Hepatic stellate cell (primary cell): Measurements from ENCODE around the gene IER3IP1.
"Not testable (repeated sequence)": the region's sequence is repeated elsewhere in the genome, so short reads cannot be mapped to it uniquely, and the experiment has no call there.

Experiments used
- DNase-seq: peaks from one replicate; pipeline ENCODE4 v3.0.0; 2011; ENCODE audit warnings: low spot score

The IER3IP1 gene

GRCh38 chr18:47175898-47176575, at the start of gene IER3IP1:
Gene IER3IP1 (minus strand): TSS chr18:47176364. CDS start chr18:47176277, 87 bp downstream.
- peak; percentile 83 for DNase-seq

DNA sequence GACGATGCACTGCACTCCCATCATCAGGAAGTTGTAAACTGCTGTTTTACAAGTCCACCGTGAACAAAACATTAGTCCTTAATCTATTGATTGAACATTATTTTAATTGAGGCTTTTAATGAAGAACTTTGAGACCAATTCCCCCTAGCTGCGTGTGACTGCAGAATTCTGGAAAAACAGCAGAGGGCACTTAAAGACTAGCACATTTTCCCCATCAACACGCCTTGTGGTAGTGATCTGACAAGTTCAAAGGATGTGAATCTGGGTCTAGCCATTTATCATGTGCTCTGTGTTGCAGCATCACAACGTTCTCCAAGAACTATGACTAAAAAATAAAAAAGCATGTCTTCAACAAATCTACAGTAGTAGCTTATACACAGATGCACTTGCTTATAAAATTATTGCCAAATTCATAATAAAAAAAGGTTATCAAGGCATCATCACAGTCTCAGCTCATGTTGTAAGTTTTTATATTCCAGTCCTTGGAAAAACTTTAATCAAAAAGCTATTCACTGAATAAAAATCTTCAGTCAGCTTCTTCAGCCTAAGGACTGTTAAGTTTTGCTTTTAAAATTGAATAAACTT, 39.5 kb upstream of the IER3IP1 start:
- DNase-seq, result peak; percentile 28

GRCh38 chr18:47209171-47209570, 33.0 kb upstream of the IER3IP1 start:
- no peak for DNase-seq

- no peak for DNase-seq
Observed at GRCh38 chr18:47206945-47207637, 30.9 kb upstream of the IER3IP1 start.

DNA sequence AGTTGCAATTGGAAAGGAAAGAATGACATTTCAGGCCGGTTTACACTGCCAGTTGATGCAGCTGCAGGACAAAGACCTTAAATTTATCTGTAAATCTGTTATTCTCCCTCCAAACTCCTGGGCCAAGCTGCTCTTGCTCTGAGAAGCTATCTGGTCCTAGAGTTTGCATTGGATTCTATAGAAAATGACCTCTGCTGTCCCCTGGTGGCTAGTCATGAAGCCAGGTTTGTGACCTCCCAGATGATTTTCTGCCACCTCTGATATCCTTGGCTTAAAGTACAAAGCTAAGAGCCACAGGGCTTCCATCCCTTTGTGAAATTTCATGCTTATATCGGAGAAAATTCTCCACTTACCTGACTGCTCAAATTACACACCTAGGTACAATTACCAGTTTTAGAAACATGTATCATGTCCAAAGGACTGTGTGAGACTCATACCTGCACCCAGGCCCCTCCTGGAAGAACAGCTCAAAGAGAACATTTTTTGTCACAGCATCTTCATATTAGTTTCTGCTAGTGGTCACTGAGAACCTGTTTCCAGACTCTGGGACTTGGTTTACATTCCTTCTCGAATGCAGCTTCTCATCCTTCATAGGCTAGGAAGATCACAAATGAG, 28.9 kb upstream of the IER3IP1 start:
- DNase-seq, result peak; percentile 22

DNA sequence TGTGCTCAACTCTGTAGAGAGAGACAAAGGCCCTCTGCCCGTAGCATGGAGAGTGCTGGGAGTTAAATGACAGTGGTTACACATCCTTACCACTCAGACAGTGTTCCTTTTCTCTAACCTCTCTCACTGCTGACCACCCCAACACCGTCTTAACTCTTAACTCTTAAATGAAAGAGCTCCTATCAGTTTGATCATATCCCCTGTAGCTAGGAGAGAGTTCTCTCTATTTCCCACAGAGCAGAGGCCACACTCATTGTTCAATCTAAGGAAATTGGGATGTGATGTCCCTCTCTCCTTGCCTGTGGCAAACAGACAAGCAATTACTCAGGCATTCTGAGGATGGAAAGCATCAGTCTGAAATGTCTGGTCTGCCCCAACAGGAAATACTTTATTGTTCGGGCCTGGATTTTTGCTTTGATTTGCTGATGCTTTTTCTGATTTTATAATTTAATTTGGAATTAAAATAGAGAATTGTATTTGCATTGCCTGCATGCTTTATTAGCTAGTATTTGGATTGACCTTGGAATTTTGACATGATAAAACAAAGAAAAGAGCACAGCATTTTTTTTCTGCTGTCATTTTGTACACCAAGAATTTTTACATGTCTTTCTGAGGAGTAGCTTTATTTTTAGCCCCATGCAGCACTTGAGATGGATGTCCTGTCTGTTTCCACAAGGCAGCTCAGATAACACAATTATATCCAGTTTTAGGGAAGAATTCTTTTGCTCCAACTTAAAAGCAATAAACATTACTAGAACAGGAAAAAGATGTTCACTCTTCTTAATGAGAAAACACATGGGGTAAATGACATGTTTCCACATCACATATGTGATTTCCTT, 27.7 kb upstream of the IER3IP1 start:
- DNase-seq, result no peak

DNA sequence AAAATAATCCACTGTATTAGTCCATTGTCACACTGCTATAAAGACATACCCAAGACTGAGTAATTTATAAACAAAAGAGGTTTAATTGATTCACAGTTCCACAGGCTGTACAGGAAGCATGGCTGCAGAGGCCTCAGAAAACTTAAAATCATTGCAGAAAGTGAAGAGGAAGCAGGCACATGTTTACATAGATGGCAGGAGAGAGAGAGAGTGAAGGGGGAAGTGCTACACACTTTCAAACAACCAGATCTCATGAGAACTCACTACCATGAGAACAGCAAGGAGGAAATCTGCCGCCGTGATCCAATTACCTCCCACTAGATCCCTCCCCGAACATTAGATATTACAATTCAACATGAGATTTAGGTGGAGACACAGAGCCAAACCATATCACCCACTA, 19.8 kb upstream of the IER3IP1 start:
- DNase-seq, result not testable (repeated sequence)

GRCh38 chr18:47191961-47192360, 15.8 kb upstream of the IER3IP1 start:
- no peak for DNase-seq

DNA sequence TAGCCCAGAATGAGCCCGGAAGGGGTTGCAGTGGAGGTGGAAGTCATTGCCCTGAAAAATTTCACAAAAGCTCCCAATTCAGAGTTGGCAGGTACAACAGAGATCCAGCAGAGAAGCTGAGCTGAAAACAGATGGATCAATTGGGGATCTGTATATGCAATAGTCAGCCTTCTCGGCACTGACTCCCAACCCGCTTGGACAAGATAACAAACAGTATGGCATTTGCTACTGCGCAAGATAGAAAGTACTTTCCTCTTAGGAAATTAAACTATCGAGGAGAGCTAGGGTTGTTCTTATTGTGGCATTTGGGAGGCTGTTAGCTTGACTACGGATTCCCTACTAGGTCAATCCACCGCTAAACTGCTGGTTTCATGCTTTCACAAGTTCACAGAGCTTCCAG, 11.6 kb upstream of the IER3IP1 start:
- no peak for DNase-seq

GRCh38 chr18:47184419-47185050, 8.4 kb upstream of the IER3IP1 start:
- no peak for DNase-seq

DNA sequence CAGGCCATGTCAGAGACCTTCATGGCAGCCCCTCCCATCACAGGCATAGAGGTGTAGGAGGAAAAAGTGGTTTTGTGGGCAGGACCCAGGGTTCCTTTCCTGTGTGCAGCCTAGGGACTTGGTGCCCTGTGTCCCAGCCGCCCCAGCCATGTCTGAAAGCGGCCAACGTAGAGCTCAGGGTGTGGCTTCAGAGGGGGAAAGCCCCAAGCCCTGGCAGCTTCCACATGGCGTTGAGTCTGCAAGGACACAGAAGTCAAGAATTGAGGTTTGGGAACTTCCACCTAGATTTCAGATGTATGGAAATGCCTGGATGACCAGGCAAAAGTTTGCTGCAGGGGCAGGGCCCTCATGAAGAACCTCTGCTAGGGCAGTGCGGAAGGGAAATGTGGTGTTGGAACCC, 6.0 kb upstream of the IER3IP1 start:
- DNase-seq, result not testable (repeated sequence)

- DNase-seq, result no peak
Observed at GRCh38 chr18:47180765-47181164, 4.6 kb upstream of the IER3IP1 start.

DNA sequence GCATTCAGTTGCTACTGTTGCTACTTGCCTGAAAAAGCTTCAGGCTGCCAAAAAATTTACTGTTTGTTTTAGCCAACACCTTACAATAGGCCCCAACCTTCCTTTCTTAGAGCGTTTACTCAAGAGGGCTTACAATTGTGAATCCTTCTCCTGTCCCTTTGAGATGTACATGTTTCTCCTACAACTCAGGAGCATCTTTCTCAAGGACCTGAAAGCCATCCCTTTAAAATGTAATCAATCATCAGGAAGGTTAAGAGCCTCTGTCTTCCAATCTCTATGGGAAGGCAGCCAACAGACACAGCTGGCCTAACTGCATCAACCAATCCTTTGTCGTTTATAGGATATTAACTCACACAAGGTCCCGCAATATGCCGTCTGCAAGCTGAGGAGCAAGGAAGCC, 3.4 kb upstream of the IER3IP1 start:
- DNase-seq, result no peak

- no peak for DNase-seq
Observed at GRCh38 chr18:47175283-47175897, 774 bp downstream of the IER3IP1 start.

DNA sequence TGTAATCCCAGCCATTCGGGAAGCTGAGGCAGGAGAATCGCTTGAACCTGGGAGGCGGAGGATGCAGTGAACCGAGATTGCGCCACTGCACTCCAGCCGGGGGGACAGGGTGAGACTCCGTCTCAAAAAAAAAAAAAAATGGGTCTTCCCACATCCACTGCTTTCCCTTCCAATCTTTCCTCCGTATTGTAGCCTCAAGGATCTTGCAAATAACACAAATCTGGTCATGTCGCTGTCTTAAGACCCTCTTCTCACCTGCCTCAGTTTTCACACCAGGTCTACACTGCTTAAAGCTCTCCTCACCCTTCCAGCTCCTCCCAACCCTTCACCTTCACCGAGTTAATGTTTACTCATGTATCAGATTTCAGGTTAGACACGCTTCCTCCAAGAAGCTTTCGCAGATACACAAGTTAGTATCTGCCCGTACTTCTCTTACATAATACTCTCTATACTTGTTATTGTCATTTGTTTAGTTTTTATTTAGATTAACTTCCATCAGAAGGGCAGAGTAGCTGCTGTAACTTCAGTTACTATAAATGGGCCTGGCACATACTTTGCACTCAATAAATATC, 1.5 kb downstream of the IER3IP1 start:
- no peak for DNase-seq

DNA sequence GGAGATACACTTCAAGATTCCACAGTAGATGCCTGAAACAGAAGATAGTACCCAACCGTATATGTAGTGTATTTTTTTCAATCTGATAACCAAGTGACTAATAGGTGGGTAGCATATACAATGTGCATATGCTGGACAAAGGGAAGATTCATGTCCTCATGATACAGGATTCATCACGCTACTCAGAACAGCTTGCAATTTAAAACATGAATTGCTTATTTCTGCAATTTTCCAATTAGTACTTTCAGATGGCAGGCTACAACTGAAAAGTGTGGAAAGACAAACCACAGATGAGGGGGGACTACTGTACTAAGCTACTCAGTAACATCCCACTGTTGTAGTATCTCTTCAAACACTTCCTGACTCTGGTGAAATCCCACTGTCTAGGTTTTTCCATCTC, 3.7 kb downstream of the IER3IP1 start:
- no peak for DNase-seq

GRCh38 chr18:47168913-47169312, 7.3 kb downstream of the IER3IP1 start:
- DNase-seq, result no peak

GRCh38 chr18:47168509-47168908, 7.7 kb downstream of the IER3IP1 start:
- DNase-seq, result no peak

DNA sequence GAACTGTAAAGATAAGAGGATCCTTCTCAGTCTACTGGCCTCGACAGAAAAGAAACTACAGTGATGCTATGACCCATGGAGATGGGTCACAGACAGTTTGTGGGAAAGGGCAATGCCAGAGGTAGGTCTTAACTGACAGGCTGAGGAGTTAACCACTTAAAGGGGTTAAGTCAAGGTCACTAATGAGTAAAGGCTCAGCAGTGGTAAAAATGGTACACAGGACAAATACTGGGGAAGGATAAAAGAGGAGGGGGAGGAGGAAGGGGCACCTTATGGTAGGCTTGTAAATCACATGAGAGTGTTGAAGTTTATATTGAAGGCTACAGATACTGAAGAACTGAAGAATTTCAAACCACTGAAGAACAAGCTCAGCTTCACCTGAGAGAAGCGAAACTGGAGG, 9.9 kb downstream of the IER3IP1 start:
- DNase-seq, result no peak

DNA sequence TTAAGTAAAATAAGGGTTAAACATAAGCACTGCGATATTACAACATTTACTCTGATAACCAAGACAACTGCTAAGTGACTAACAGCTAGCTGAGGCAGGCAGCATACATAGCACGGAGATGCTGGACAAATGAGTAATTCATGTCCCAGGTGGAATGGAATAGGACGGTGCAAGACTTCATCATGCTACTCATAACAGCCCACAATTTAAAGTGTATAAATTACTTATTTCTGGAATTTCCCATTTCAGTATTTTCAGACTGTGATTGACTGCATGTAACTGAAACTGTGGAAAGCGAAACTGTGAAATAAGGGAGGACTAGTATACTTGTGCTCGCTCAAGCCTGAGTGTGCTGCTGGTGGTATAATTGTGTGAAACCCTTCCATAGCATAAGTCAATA, 12.9 kb downstream of the IER3IP1 start:
- peak; percentile 60 for DNase-seq

DNA sequence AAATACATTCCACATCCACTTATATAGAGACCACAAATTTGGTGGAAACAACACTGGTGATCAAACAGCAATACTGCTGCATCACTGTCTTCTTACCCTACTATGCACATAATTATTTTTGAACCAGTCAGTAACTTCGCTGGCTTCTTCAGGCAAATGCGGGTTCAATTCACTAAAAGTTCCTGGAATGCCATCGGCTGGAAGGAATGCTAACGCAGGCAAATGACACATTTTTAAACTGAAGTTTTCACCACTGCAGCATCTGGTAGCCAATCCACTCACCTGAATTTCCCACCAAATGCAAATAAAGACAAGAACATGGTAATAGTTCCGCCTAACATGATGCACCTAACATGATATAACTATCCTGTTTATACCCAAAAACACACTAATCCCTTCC, 15.9 kb downstream of the IER3IP1 start:
- DNase-seq, result no peak
